Nucleus accumbens (tissue), 56 donors: ENCODE data around the gene PCDHGB7.
"Not testable (repeated sequence)": the region's sequence is repeated elsewhere in the genome, so short reads cannot be mapped to it uniquely, and the experiment has no call there.

Experiments used
- DNase-seq, 56 donors: peaks; one replicate each; lab custom pipeline; 2025; lab: John Stamatoyannopoulos, UW

The PCDHGB7 gene

DNA sequence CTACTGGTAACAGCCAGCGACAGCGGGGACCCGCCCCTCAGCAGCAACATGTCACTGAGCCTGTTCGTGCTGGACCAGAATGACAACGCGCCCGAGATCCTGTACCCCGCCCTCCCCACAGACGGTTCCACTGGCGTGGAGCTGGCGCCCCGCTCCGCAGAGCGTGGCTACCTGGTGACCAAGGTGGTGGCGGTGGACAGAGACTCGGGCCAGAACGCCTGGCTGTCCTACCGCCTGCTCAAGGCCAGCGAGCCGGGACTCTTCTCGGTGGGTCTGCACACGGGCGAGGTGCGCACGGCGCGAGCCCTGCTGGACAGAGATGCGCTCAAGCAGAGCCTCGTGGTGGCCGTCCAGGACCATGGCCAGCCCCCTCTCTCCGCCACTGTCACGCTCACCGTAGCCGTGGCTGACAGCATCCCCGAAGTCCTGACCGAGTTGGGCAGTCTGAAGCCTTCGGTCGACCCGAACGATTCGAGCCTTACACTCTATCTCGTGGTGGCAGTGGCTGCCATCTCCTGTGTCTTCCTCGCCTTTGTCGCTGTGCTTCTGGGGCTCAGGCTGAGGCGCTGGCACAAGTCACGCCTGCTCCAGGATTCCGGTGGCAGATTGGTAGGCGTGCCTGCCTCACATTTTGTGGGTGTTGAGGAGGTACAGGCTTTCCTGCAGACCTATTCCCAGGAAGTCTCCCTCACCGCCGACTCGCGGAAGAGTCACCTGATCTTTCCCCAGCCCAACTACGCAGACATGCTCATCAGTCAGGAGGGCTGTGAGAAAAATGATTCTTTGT, 22.9 kb upstream of the PCDHGB7 start:
- DNase-seq, result not testable (repeated sequence)

DNA sequence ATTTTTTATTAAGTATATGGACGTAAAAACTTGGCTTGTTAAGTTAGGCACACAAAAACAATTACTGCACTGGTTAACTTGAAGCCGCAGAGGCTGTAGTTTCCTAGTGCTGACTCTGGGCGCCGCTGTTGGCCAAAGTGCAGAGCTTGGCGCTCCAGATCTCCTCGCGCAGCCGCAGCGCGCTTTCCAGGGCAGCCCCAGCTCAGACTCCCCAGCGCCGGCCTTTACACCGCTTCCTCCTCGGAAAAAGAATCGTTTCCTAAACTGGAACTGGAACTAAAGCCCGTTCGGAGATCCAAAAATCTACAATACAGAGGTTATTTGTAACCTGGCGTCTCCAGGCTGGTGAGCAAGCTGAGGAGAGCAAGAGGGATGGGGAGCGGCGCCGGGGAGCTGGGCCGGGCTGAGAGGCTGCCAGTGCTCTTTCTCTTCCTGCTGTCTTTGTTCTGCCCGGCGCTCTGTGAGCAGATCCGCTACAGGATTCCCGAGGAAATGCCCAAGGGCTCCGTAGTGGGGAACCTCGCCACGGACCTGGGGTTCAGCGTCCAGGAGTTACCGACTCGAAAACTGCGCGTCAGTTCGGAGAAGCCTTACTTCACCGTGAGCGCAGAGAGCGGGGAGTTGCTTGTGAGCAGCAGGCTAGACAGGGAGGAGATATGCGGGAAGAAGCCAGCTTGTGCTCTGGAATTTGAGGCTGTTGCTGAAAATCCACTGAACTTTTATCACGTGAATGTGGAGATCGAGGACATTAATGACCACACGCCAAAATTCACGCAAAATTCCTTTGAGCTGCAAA, 19.5 kb upstream of the PCDHGB7 start, which contains the start of gene PCDHGB5:
PCDHGB5 (plus strand) TSS at position 192 of the 796 bp plus-strand sequence; CDS start at position 373, 181 bp downstream.
- DNase-seq, result peak in 3 of 56 donors; percentile 19 to 31 (median 22)

DNA sequence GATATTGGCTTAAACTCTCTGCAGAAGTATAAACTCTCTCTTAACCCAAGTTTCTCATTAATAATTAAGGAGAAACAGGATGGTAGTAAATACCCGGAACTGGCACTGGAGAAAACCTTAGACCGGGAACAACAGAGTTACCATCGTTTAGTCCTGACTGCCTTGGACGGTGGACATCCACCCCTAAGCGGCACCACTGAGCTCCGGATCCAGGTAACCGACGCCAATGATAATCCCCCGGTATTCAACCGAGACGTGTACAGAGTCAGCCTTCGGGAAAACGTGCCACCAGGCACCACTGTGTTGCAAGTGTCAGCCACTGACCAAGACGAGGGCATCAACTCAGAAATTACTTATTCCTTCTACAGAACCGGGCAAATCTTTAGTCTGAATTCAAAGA, 18.9 kb upstream of the PCDHGB7 start:
- no peak for DNase-seq

DNA sequence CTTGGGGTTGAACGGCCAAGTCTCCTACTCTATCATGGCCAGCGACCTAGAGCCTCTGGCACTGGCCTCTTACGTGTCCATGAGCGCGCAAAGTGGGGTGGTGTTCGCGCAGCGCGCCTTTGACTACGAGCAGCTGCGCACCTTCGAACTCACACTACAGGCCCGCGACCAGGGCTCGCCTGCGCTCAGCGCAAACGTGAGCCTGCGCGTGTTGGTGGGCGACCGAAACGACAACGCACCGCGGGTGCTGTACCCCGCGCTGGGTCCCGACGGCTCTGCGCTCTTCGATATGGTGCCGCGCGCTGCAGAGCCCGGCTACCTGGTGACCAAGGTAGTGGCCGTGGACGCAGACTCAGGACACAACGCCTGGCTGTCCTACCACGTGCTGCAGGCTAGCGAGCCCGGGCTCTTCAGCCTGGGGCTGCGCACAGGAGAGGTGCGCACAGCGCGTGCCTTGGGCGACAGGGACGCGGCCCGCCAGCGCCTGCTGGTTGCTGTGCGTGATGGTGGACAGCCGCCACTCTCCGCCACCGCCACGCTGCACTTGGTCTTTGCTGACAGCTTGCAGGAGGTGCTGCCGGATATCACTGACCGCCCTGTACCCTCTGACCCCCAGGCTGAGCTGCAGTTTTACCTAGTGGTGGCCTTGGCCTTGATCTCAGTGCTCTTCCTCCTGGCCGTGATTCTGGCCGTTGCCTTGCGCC, 17.8 kb upstream of the PCDHGB7 start:
- DNase-seq, result no peak

DNA sequence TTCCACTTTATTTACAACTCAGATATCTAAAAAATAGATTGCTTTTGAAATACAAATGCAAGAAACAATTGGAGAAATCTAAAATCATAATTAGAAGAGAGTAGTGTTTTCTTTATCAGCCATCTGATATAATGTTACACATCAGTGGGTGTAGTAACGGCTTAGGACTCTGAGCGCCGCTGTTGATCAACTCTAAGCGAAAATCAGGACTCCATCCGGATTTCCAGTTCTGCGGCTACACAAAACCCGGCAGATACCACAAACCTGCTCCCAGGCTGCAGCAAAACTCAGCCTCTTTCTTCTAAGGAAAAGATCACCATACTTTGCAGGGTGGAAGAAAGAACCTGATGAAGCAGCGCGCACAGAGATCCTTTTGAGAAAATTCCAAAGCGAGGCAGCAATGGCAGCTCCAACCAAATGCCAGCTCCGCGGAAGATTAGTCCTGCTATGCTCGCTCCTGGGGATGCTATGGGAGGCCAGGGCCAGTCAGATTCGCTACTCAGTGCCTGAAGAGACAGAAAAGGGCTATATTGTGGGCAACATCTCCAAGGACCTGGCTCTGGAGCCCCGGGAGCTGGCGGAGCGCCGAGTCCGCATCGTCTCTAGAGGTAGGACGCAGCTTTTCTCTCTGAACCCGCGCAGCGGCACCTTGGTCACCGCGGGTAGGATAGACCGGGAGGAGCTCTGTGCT, 14.8 kb upstream of the PCDHGB7 start, which contains the start of gene PCDHGA9:
PCDHGA9 (plus strand) TSS at position 226 of the 691 bp plus-strand sequence; CDS start at position 401, 175 bp downstream.
- DNase-seq, result peak in 1 of 56 donors; percentile 23

DNA sequence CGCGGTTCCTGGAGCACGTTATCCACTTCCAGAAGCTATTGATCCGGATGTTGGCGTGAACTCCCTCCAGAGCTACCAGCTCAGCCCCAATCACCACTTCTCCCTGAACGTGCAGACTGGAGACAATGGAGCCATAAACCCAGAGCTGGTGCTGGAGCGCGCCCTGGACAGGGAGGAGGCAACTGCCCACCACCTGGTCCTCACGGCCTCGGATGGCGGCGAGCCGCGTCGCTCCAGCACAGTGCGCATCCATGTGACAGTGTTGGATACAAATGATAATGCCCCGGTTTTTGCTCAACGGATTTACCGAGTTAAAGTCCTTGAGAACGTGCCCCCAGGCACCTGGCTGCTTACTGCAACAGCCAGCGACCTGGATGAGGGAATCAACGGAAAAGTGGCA, 14.1 kb upstream of the PCDHGB7 start:
- DNase-seq, result no peak

DNA sequence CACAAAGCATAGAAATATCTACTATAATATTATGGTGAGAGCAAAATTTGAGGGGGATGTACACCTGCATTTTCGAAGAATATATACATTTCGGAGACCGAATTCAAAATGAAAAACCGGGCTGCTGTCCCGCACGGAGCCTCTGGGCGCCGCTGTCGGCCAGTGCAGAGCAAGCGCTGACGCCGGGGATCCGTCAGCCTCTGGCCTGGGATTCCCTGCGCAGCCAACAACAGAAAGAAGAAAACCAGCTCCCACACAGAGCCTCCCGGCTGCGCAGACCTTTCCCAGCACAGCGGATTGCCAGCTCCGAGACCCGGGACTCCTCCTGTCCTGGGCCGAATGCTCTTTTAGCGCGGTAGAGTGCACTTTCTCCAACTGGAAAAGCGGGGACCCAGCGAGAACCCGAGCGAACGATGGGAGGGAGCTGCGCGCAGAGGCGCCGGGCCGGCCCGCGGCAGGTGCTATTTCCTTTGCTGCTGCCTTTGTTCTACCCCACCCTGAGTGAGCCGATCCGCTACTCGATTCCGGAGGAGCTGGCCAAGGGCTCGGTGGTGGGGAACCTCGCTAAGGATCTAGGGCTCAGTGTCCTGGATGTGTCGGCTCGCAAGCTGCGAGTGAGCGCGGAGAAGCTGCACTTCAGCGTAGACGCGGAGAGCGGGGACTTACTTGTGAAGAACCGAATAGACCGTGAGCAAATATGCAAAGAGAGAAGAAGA, 9.5 kb upstream of the PCDHGB7 start, which contains the start of gene PCDHGB6:
PCDHGB6 (plus strand) TSS at position 232 of the 716 bp plus-strand sequence; CDS start at position 414, 182 bp downstream.
- peak in 2 of 56 donors; percentile 19 for DNase-seq

DNA sequence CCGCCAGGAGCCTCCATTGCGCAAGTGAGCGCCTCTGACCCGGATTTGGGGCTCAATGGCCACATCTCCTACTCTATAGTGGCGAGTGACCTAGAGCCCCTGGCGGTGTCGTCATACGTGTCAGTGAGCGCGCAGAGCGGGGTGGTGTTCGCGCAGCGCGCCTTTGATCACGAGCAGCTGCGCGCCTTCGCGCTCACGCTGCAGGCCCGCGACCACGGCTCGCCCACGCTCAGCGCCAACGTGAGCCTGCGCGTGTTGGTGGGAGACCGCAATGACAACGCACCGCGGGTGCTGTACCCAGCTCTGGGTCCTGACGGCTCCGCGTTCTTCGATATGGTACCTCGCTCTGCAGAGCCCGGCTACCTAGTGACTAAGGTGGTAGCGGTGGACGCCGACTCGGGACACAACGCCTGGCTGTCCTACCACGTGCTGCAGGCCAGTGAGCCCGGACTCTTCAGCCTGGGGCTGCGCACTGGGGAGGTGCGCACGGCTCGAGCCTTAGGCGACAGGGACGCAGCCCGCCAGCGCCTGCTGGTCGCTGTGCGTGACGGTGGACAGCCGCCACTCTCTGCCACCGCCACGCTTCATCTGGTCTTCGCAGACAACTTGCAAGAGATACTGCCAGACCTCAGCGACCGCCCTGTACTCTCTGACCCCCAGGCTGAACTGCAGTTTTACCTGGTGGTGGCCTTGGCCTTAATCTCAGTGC, 7.7 kb upstream of the PCDHGB7 start:
- no peak for DNase-seq

DNA sequence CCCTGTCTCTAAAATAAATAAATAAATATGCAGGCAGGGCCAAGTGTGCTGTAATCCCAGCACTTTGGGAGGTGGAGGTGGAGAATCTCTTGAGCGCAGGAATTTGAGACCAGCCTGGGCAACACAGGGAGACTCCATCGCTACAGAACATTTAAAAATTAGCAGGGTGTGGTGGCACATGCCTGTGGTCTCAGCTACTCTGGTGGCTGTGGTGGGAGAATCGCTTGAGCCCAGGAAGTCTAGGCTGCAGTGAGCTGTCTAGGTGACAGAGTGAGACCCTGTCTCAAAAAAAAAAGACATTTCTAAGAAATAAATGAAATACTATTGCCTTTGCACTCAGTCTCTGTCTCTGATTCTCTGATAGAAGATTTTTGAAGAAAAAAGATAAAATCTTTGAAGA, 5.9 kb upstream of the PCDHGB7 start:
- no peak for DNase-seq

DNA sequence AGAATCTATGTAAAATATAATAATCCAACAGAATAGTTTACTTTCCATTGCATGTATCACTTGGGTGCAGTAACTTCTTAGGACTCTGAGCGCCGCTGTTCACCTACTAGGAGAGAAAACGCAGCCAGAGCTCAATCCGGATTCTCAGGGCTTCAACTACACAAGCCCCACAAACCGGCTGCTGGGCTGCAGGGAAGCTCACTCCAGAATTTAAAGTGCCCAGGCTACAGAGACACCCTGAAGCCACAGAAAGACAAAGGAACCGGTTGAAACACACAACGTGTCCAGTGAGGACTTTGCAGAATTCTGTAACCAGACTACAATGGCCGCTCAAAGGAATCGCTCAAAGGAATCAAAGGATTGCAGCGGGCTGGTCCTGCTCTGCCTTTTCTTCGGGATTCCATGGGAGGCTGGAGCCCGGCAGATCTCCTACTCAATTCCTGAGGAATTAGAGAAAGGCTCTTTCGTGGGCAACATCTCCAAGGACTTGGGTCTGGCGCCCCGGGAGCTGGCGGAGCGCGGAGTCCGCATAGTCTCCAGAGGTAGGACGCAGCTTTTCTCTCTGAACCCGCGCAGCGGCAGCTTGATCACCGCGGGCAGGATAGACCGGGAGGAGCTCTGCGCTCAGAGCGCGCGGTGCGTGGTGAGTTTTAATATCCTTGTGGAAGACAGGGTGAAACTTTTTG, 4.5 kb upstream of the PCDHGB7 start, which contains the start of gene PCDHGA10:
PCDHGA10 (plus strand) TSS at position 134 of the 686 bp plus-strand sequence; CDS start at position 323, 189 bp downstream.
- peak in 4 of 56 donors; percentile 20 to 38 (median 34) for DNase-seq

DNA sequence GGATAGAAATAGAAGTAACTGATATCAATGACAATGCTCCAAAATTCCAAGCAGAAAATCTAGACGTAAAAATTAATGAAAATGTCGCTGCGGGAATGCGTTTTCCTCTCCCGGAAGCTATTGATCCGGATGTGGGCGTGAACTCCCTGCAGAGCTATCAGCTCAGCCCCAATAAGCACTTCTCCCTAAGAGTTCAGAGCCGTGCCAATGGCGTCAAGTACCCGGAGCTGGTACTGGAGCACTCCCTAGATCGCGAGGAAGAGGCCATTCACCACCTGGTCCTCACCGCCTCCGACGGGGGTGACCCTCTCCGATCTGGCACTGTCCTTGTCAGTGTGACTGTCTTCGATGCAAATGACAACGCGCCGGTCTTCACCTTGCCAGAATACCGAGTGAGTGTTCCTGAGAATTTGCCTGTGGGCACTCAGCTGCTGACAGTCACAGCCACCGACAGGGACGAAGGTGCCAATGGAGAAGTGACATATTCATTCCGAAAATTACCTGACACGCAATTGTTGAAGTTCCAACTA, 3.9 kb upstream of the PCDHGB7 start:
- DNase-seq, result no peak

DNA sequence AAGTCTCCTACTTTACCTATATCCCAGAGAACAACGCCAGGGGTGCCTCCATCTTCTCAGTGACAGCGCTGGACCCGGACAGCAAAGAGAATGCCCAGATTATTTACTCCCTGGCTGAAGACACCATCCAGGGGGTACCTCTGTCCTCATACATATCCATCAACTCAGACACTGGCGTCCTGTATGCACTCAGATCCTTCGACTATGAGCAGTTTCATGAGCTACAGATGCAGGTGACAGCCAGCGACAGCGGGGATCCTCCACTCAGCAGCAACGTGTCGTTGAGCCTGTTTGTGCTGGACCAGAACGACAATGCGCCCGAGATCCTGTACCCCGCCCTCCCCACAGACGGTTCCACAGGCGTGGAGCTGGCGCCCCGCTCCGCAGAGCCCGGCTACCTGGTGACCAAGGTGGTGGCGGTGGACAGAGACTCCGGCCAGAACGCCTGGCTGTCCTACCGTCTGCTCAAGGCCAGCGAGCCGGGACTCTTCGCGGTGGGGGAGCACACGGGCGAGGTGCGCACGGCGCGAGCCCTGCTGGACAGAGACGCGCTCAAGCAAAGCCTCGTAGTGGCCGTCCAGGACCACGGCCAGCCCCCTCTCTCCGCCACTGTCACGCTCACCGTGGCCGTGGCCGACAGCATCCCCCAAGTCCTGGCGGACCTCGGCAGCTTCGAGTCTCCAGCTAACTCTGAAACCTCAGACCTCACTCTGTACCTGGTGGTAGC, 2.8 kb upstream of the PCDHGB7 start:
- DNase-seq, result not testable (repeated sequence)

DNA sequence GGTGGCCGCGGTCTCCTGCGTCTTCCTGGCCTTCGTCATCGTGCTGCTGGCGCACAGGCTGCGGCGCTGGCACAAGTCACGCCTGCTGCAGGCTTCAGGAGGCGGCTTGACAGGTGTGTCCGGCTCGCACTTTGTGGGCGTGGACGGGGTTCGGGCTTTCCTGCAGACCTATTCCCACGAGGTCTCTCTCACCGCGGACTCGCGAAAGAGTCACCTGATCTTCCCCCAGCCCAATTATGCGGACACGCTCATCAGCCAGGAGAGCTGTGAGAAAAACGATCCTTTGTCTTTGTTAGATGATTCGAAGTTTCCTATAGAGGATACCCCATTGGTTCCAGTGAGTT, 2.2 kb upstream of the PCDHGB7 start:
- not testable (repeated sequence) for DNase-seq

DNA sequence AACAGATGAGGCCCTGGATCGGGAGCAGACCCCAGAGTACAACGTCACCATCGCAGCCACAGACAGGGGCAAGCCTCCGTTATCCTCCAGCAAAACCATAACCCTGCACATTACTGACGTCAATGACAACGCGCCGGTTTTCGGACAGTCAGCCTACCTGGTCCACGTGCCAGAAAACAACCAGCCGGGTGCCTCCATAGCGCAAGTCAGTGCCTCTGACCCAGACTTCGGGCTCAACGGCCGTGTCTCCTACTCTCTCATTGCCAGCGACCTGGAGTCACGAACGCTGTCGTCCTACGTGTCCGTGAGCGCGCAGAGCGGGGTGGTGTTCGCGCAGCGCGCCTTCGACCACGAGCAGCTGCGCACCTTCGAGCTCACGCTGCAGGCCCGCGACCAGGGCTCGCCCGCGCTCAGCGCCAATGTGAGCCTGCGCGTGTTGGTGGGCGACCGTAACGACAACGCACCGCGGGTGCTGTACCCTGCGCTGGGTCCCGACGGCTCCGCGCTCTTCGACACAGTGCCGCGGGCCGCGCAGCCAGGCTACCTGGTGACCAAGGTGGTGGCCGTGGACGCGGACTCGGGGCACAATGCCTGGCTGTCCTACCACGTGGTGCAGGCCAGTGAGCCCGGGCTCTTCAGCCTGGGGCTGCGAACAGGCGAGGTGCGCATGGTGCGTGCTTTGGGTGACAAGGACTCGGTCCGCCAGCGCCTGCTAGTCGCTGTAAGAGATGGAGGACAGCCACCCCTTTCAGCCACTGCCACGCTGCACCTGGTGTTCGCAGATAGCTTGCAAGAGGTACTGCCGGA, 1.8 kb downstream of the PCDHGB7 start:
- DNase-seq, result no peak

DNA sequence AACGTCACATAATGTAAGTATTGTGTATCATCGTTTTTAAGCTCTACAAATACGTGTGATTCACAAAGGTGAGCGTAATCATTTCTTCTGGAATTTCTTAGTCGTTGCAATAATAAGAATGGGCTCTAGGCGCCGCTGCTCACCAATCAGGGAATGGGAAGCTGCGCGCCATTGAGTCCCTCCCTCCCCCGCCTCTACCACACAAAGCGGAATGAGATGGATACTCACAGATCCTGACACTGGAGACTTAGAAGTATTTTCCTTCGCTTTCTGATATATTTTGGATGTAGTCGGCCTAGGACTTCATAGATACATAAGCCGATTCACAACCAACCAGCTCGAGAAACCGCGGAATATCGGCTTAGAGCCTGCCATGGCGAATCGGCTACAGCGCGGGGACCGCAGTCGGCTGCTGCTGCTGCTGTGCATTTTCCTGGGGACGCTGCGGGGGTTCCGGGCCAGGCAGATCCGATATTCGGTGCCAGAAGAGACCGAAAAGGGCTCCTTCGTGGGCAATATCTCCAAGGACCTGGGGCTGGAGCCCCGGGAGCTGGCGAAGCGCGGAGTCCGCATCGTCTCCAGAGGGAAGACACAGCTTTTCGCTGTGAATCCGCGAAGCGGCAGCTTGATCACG, 3.5 kb downstream of the PCDHGB7 start, which contains the start of gene PCDHGA11:
PCDHGA11 (plus strand) TSS at position 197 of the 634 bp plus-strand sequence; CDS start at position 374, 177 bp downstream.
- peak in 1 of 56 donors; percentile 13 for DNase-seq

DNA sequence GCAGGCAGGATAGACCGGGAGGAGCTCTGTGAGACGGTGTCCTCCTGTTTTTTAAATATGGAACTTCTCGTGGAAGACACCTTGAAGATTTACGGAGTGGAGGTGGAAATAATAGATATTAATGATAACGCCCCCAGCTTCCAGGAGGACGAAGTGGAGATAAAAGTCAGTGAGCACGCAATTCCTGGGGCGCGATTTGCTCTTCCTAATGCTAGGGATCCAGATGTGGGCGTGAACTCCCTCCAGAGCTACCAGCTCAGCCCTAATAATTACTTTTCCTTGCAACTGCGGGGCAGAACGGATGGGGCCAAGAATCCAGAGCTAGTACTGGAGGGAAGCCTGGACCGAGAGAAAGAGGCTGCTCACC, 4.0 kb downstream of the PCDHGB7 start:
- no peak for DNase-seq
